GM23248 (cell line): ENCODE measurements around the gene LAMA2.

Source experiments
- EZH2 ChIP-seq: fragments of 200-600 bp; sonication (generic); IDR thresholded peaks from 2 replicates; pipeline ENCODE4 v1.6.1; 2018; ENCODE audit warnings: antibody characterized with exemption, mild to moderate bottlenecking; ENCODE audit not compliant: insufficient read depth, poor library complexity, severe bottlenecking
- EZH2phosphoT487 ChIP-seq: fragments of 200-600 bp; sonication (generic); IDR thresholded peaks from 2 replicates; pipeline ENCODE4 v1.6.1; 2018; ENCODE audit warnings: antibody characterized with exemption, moderate library complexity, mild to moderate bottlenecking, low read depth; ENCODE audit not compliant: insufficient read depth

- TF ChIP-seq EZH2phosphoT487 (no peak), EZH2 (no peak)
These were observed 124.9 kb downstream of the LAMA2 start for GRCh38 chr6:129007701-129008373.
